K562 (cell line): ENCODE results near the gene SLC29A4. TPM values are rescaled to one million over a fixed set of nuclear protein-coding genes. Genes with fewer than 3 reads are reported as not detected.
A peak's percentile ranks its signal among the peaks of the same experiment; 100 is the strongest.
"Not testable (repeated sequence)": the region's sequence is repeated elsewhere in the genome, so short reads cannot be mapped to it uniquely, and the experiment has no call there.

Experiments used
- ATAC-seq: fragments of 200-7000 bp; cut with Tn5 transposase; 3 replicates; pipeline ENCODE4 v1.9.1; 2020; ENCODE audit warnings: moderate library complexity
- BruUV-seq: library from RNA; stranded (reverse); fragments of 400-500 nt; replicated peaks from 2 replicates; lab custom pipeline; 2021; lab: Mats Ljungman, UMichigan
- CTCF ChIA-PET: fragments of 300-600 bp; formaldehyde crosslinking; extraction: SDS; loops from one replicate; lab custom pipeline; 2021; ENCODE audit warnings: low intra/inter-chr PET ratio; lab: Yijun Ruan, JAX
- POLR2A ChIA-PET: fragments of 300-600, 350-650 bp; sonication (Branson Sonifier 250); formaldehyde crosslinking; extraction: SDS; loops from one replicate; lab custom pipeline; 2021; ENCODE audit warnings: antibody characterized with exemption, inconsistent platforms; lab: Yijun Ruan, JAX
- DNase-seq, 4 experiments: peaks; one replicate each; pipeline versions ENCODE4 v3.0.0 to v3.0.0-alpha.2; 2011 to 2018; ENCODE audit warnings: low spot score in 3 of 4, mixed read lengths in 3 of 4; ENCODE audit errors: extremely low read depth in 1 of 4
- FAIRE-seq: peaks from 2 replicates; lab custom pipeline; 2011; peaks lifted over from hg19 to GRCh38; lab: Jason Lieb, UNC
- H2AFZ ChIP-seq: 2 replicates; pipeline ENCODE4 v1.6.0; 2011; ENCODE audit warnings: low read depth, low read length, control low read depth, inconsistent platforms
- H3K27ac ChIP-seq: fragments of 200-600 bp; 3 replicates; pipeline ENCODE4 v1.8.0; 2011; ENCODE audit warnings: low read depth, mild to moderate bottlenecking, control low read depth, inconsistent platforms, low read length, moderate library complexity, mixed read lengths; ENCODE audit errors: extremely low read depth
- H3K27me3 ChIP-seq, 2 experiments: fragments of 300-600 bp in 1 of 2; 2 replicates in 1 of 2; 3 replicates in 1 of 2; pipeline versions ENCODE4 v1.6.0 to v1.8.0; 2011; ENCODE audit warnings: inconsistent platforms in 2 of 2, low read length in 2 of 2, mild to moderate bottlenecking in 1 of 2, mixed read lengths in 1 of 2, moderate library complexity in 1 of 2; ENCODE audit not compliant: control insufficient read depth in 2 of 2, insufficient read depth in 2 of 2
- H3K36me3 ChIP-seq: fragments of 300-600 bp; 3 replicates; pipeline ENCODE4 v1.8.0; 2011; ENCODE audit warnings: mild to moderate bottlenecking, low read length, inconsistent platforms; ENCODE audit not compliant: control insufficient read depth, insufficient read depth
- H3K4me1 ChIP-seq, 2 experiments: fragments of 200-600 bp in 1 of 2; replicated peaks in 1 of 2; 2 replicates in 1 of 2; 3 replicates in 1 of 2; pipeline versions ENCODE4 v1.5.1 to v1.8.0; 2011; ENCODE audit warnings: inconsistent platforms in 2 of 2, low read length in 2 of 2, mild to moderate bottlenecking in 1 of 2, mixed read lengths in 1 of 2, moderate library complexity in 1 of 2; ENCODE audit not compliant: control insufficient read depth in 2 of 2, insufficient read depth in 2 of 2
- H3K4me2 ChIP-seq: 2 replicates; pipeline ENCODE4 v1.6.1; 2011; ENCODE audit warnings: low read length, control low read depth, inconsistent platforms, mixed read lengths; ENCODE audit not compliant: insufficient read depth
- H3K4me3 ChIP-seq: fragments of 200-600 bp; sonication (generic), shearing (Covaris generic); 2 replicates; pipeline ENCODE4 v1.5.1; 2016; ENCODE audit warnings: control low read depth, inconsistent platforms
- H3K79me2 ChIP-seq: fragments of 200-600 bp; 3 replicates; pipeline ENCODE4 v1.8.0; 2011; ENCODE audit warnings: low read length, inconsistent platforms; ENCODE audit not compliant: control insufficient read depth, insufficient read depth
- H3K9ac ChIP-seq, 2 experiments: 2 replicates each; pipeline versions ENCODE4 v1.6.0 to v1.6.1; 2011; ENCODE audit warnings: low read depth in 2 of 2, low read length in 2 of 2, control low read depth in 1 of 2, inconsistent platforms in 1 of 2, mild to moderate bottlenecking in 1 of 2, mixed read lengths in 1 of 2; ENCODE audit not compliant: insufficient read depth in 1 of 2
- H3K9me1 ChIP-seq: one replicate; pipeline ENCODE4 v1.6.0; 2011; ENCODE audit warnings: inconsistent platforms, mild to moderate bottlenecking, low read length, moderate library complexity; ENCODE audit not compliant: control insufficient read depth, insufficient read depth
- H3K9me3 ChIP-seq: replicated peaks from 2 replicates; pipeline ENCODE4 v1.5.1; 2011; ENCODE audit warnings: low read depth, low read length, inconsistent platforms; ENCODE audit not compliant: control insufficient read depth, insufficient read depth
- H4K20me1 ChIP-seq: replicated peaks from 2 replicates; pipeline ENCODE4 v1.6.1; 2011; ENCODE audit warnings: low read length, inconsistent platforms, mixed read lengths; ENCODE audit not compliant: control insufficient read depth, insufficient read depth
- CBX5 ChIP-seq: IDR thresholded peaks from 2 replicates; pipeline ENCODE4 v1.6.1; 2014; ENCODE audit warnings: low read depth, borderline replicate concordance
- DNMT1 ChIP-seq: fragments of 450-650 bp; IDR thresholded peaks from 2 replicates; pipeline ENCODE4 v1.6.1; 2016; ENCODE audit warnings: antibody characterized with exemption, mild to moderate bottlenecking
- ELF4 ChIP-seq: fragments of 450-650 bp; formaldehyde crosslinking; IDR thresholded peaks from 2 replicates; pipeline ENCODE4 v1.4.0; 2022; ENCODE audit warnings: missing genetic modification characterization
- GTF2E2 ChIP-seq: fragments of 200-800 bp; sonication (Bioruptor generic); IDR thresholded peaks from 2 replicates; pipeline ENCODE4 v1.6.1; 2016; ENCODE audit warnings: missing genetic modification characterization, missing compliant biosample characterization
- SOX6 ChIP-seq: fragments of 450-650 bp; IDR thresholded peaks from 2 replicates; pipeline ENCODE4 v1.6.1; 2014; ENCODE audit warnings: mild to moderate bottlenecking
- ZFP36 ChIP-seq: fragments of 150-350 bp; IDR thresholded peaks from 2 replicates; pipeline ENCODE4 v1.6.1; 2018; ENCODE audit warnings: low read length, low read depth; ENCODE audit not compliant: partially characterized antibody
- ZNF444 ChIP-seq: fragments of 250-450 bp; sonication (Bioruptor Pico); IDR thresholded peaks from 2 replicates; pipeline ENCODE4 v1.4.0; 2020; ENCODE audit warnings: mild to moderate bottlenecking, moderate library complexity
- WGBS: fragments of 100-300 bp; shearing (Covaris generic); methylation state at CpG from one replicate; pipeline ENCODE4 v1.1.6; 2016; ENCODE audit warnings: low coverage, mixed read lengths; ENCODE audit not compliant: insufficient coverage; ENCODE audit errors: missing lambda C conversion rate; 5-methylcytosine and 5-hydroxymethylcytosine counted together
- in situ Hi-C: fragments of 300-500 bp; cut with MboI; formaldehyde crosslinking; loops from 4 replicates; pipeline ENCODE4 v1.15.0; 2018; ENCODE audit warnings: inconsistent platforms, mixed read lengths
- intact Hi-C: fragments of 100-400 bp; cut with micrococcal nuclease; formaldehyde crosslinking; loops from 2 replicates; pipeline ENCODE4 v1.14.2; 2022
- polyA plus RNA-seq, 8 experiments: library from polyadenylated mRNA; depleted of rRNA in 4 of 8; stranded (reverse) in 5 of 8; unstranded in 3 of 8; fragments of >200 nt; fragmentation: Nextera tagmentation in 2 of 8; fragmentation: Illumina TruSeq in 1 of 8; extraction: Ambion mirVana in 2 of 8; extraction: Trizol in 1 of 8; gene quantifications; 2 replicates each; pipeline versions ENCODE4 v1.2.1 to v1.2.3, GENCODE V29; 2011 to 2014; ENCODE audit warnings: inconsistent platforms in 1 of 8, missing spikeins in 1 of 8
- total RNA-seq, 7 experiments: library from RNA; depleted of rRNA in 6 of 7; stranded (reverse); fragments of >200 nt in 6 of 7; fragmentation: Illumina TruSeq in 2 of 7; extraction: Trizol in 2 of 7; gene quantifications; 2 replicates each; pipeline versions ENCODE4 v1.2.1 to v1.2.3, GENCODE V29; 2011 to 2021; ENCODE audit warnings: low replicate concordance in 1 of 7

The SLC29A4 gene
- total and polyA plus RNA-seq, 9 of the 15 experiments (the other 6 are each of a cell fraction or from before 2014, with no cell fraction given), result 0.01 to 1.2 (median 0.37) TPM

GRCh38 chr7:5270788-5271187 is 12.0 kb upstream of the SLC29A4 start:
- TF ChIP-seq DNMT1 (no peak), SOX6 (no peak), ZNF444 (no peak), CBX5 (no peak), ELF4 (CRISPR knock-in tag) (no peak), GTF2E2 (no peak)
- ChIA-PET CTCF (no interaction called here), POLR2A (no interaction called here)
- FAIRE-seq, result no peak
- Histone ChIP-seq H3K4me1 (peaks cover 0 to 8% of the 10 kb centered on the region in 2 experiments; a peak in 2 of 5 replicates), H3K36me3 (no peaks in the 10 kb centered on the region), H3K27ac (no peak overlapping the region), H2AFZ (no peak overlapping the region), H4K20me1 (0 out of 2 replicates have a peak, but pooled peaks cover 7% of the 10 kb centered on the region), H3K79me2 (no peaks in the 10 kb centered on the region), H3K4me2 (no peak overlapping the region), H3K27me3 (peaks cover 4 to 40% of the 10 kb centered on the region in 2 experiments; a peak in 4 of 5 replicates), H3K4me3 (no peak overlapping the region), H3K9me3 (no peaks in the 10 kb centered on the region), H3K9me1 (no peaks in the 10 kb centered on the region), H3K9ac (no peak overlapping the region)
- in situ Hi-C loops, result no loop called here
- ATAC-seq, result no peak
- no TSS peak for BruUV-seq
- intact Hi-C loops, result no loop called here
- DNase-seq, result no peak
- 3% methylated on average over 6 of the region's 6 CpGs for WGBS

- POLR2A ChIA-PET, ATAC-seq, H2AFZ ChIP-seq, H3K9me3 ChIP-seq, CTCF ChIA-PET, DNase-seq, H3K36me3 ChIP-seq, in situ Hi-C loops, H3K4me3 ChIP-seq, FAIRE-seq, H4K20me1 ChIP-seq, H3K4me2 ChIP-seq, H3K79me2 ChIP-seq, H3K9ac ChIP-seq, H3K27ac ChIP-seq, H3K9me1 ChIP-seq, BruUV-seq, intact Hi-C loops: not testable (repeated sequence)
- 11% methylated on average over 11 of the region's 18 CpGs for WGBS
- Histone ChIP-seq H3K4me1 (peaks cover 0 to 16% of the 10 kb centered on the region in 2 experiments; a peak in 1 of 5 replicates), H3K27me3 (peaks cover 9 to 49% of the 10 kb centered on the region in 2 experiments; a peak in 4 of 5 replicates)
- peak; percentile 56 for TF ChIP-seq ZFP36
Observed at GRCh38 chr7:5273831-5274405, 8.8 kb upstream of the SLC29A4 start.
